ENCODE results near the gene RAPGEF2.

Gene RAPGEF2

GRCh38 chr4:159379836-159380235 is 277.0 kb downstream of the RAPGEF2 start:
- no peak for TF ChIP-seq ZFX (IDR thresholded peaks at IDR 0.05; ENCODE audit: borderline replicate concordance)
- TF ChIP-seq CTCF (IDR thresholded peaks at IDR 0.05), result no peak
- H3K27ac ChIP-seq, result no peak overlapping the region

DNA sequence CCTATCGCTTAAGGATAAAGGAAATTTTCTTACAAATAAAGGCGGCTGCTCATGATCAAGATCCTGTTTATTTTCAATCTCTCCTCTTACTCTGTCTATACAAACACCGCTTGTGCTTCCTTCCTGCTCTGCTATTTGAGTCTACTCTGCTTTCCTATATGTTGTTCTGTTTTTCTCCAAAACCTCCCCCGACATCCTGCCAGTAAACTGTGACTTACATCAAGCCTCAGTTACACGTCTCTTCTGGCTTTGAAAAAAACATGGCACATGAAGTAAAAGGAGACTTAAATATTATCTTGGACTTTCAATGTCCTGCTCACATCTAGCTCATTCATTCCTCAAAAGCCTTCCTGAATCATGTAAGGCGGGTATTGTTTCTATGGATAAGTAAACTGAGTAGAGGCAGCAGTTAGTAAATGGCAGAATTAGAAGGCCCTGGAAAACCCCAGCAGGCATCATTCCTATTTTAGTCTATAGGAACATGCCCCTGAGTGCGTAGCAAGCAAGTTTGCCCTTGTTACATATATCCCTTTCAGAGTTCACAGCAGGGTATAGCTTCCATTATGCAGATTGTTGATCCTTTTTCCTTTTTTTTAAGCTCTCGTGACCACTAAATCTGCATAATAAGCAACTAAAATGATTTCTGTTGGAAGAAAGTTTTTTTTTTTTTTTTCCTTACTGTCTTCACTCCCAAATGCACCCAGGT is 280.1 kb downstream of the RAPGEF2 start:
- H3K27ac ChIP-seq, result no peak overlapping the region
- no peak for TF ChIP-seq CTCF (IDR thresholded peaks at IDR 0.05)
- TF ChIP-seq ZFX (IDR thresholded peaks at IDR 0.05; ENCODE audit: borderline replicate concordance), result no peak

GRCh38 chr4:159383562-159383931 is 280.7 kb downstream of the RAPGEF2 start:
- TF ChIP-seq CTCF (IDR thresholded peaks at IDR 0.05), result no peak
- no peak overlapping the region for H3K27ac ChIP-seq

DNA sequence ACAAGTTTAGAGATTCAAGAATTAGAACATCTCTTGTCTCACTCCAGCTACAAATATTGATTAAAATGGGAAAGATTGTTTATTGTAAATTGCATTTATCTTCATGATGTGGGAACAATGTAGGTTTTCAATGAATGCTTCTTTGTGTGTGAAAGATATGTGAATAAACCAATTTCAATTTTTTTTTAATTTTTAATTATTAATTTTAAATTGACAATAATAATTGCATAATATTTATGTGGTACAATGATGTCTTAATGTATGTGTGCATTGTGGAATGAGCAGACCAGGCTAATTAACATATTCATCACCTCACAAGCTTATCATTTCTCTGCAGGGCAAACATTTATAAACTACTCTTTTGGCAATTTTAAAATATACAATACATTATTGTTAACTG is 281.1 kb downstream of the RAPGEF2 start:
- TF ChIP-seq CTCF (IDR thresholded peaks at IDR 0.05) (no peak), ZFX (IDR thresholded peaks at IDR 0.05; ENCODE audit: borderline replicate concordance) (no peak)

GRCh38 chr4:159384632-159385031 is 281.8 kb downstream of the RAPGEF2 start:
- TF ChIP-seq ZFX (IDR thresholded peaks at IDR 0.05; ENCODE audit: borderline replicate concordance) (no peak), CTCF (IDR thresholded peaks at IDR 0.05) (no peak)
- no peak overlapping the region for H3K27ac ChIP-seq

More for the DNA sequence above, 281.1 kb downstream of the RAPGEF2 start:
- no peak overlapping the region for H3K27ac ChIP-seq

DNA sequence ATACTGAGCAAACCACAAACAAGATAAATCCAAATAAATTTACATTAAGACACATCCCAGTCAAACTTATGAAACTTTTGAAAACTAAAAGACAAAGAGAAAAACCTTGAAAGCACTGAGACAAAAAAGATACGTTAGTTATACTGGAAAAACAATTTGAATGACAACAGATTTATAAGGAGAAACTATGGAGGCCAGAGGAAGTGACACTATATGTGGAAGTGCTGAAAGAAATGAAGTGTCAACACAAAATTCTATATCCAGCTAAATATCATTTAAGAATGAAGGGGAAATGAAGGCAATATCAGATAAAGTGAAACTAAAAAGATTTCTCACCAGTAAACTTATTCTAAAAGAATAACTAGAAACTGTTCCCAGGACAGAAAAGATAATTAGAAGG is 283.7 kb downstream of the RAPGEF2 start:
- H3K27ac ChIP-seq, result no peak overlapping the region
- no peak for TF ChIP-seq CTCF (IDR thresholded peaks at IDR 0.05)
- TF ChIP-seq ZFX (IDR thresholded peaks at IDR 0.05; ENCODE audit: borderline replicate concordance), result no peak

DNA sequence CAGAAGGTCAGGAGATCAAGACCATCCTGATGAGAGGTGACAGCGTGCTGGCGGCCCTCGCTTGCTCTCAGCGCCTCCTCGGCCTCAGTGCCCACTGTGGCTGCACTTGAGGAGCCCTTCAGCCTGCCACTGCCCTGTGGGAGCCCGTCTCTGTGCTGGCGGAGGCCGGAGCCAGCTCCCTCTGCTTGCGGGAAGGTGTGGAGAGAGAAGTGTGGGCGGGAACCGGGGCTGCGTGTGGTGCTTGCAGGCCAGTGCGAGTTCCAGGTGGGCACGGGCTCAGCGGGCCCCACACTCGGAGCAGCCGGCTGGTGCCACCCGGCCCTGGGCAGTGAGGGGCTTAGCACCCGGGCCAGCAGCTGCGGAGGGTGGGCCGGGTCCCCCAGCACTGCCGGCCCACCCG is 286.9 kb downstream of the RAPGEF2 start:
- TF ChIP-seq CTCF (IDR thresholded peaks at IDR 0.05), result no peak
- TF ChIP-seq ZFX (IDR thresholded peaks at IDR 0.05; ENCODE audit: borderline replicate concordance), result no peak
- no peak overlapping the region for H3K27ac ChIP-seq

Data from 22Rv1 (cell line).